C4-2B (cell line): ENCODE data around the gene SPTBN5.

Experiments used
- H3K27ac ChIP-seq: fragments of 450-650 bp; 2 replicates; pipeline ENCODE4 v1.5.1; 2017
- ZFX ChIP-seq: fragments of 450-650 bp; IDR thresholded peaks from 2 replicates; pipeline ENCODE4 v1.6.1; 2017
- TF ChIP-seq, protein P1 (sequence below): fragments of 450-650 bp; conservative IDR thresholded peaks from 2 replicates; pipeline ENCODE4 v1.5.1; 2017; ENCODE audit warnings: mild to moderate bottlenecking

The SPTBN5 gene

GRCh38 chr15:41849204-41849603 lies 44.6 kb downstream of the SPTBN5 start:
- TF ChIP-seq ZFX, result no peak
- TF ChIP-seq, protein P1, sequence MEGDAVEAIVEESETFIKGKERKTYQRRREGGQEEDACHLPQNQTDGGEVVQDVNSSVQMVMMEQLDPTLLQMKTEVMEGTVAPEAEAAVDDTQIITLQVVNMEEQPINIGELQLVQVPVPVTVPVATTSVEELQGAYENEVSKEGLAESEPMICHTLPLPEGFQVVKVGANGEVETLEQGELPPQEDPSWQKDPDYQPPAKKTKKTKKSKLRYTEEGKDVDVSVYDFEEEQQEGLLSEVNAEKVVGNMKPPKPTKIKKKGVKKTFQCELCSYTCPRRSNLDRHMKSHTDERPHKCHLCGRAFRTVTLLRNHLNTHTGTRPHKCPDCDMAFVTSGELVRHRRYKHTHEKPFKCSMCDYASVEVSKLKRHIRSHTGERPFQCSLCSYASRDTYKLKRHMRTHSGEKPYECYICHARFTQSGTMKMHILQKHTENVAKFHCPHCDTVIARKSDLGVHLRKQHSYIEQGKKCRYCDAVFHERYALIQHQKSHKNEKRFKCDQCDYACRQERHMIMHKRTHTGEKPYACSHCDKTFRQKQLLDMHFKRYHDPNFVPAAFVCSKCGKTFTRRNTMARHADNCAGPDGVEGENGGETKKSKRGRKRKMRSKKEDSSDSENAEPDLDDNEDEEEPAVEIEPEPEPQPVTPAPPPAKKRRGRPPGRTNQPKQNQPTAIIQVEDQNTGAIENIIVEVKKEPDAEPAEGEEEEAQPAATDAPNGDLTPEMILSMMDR, result no peak
- no peak overlapping the region for H3K27ac ChIP-seq

DNA sequence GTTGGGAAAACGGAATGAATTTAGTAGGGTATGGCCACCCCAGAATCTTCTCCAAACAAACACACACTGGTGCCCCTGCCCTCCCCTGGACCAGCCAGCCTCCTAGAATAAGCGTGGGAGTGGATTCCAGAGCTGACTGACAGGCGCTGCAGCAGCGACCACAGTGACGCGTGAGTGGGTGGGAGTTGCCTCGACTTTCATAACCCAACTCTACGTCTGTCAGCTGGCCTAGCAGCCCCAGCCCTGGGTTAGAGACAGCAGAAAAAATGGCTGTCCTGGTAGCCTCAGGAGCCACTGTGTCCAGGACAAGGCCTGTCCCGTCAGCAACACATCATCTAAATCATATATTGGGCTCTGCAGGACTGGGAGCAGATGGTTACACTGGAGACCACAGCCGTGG lies 45.2 kb downstream of the SPTBN5 start:
- H3K27ac ChIP-seq, result no peak overlapping the region
- TF ChIP-seq, protein P1, result no peak
- TF ChIP-seq ZFX, result no peak

DNA sequence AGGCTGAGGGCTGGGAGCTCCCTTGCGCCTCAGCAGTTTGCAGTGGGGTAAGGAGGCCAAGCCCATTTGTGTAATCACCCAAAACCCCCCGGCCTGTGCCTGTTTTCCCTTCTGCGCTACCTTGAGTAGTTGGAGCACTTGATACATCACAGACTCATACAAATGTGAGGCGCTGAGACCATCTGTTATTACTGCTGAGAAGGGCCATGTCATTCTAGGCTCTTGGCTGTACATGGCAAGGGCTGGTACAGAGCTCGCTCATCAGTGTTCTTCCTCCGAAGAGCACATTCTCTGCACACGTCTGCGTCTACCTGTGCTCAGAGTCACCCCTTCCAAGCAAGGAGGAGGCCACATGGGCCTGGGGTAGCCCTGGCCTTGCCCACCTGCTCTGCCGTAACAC lies 45.9 kb downstream of the SPTBN5 start:
- no peak overlapping the region for H3K27ac ChIP-seq
- TF ChIP-seq, protein P1, result no peak
- TF ChIP-seq ZFX, result no peak

GRCh38 chr15:41847206-41847605 lies 46.6 kb downstream of the SPTBN5 start:
- no peak overlapping the region for H3K27ac ChIP-seq
- TF ChIP-seq, protein P1, result no peak
- TF ChIP-seq ZFX, result no peak

DNA sequence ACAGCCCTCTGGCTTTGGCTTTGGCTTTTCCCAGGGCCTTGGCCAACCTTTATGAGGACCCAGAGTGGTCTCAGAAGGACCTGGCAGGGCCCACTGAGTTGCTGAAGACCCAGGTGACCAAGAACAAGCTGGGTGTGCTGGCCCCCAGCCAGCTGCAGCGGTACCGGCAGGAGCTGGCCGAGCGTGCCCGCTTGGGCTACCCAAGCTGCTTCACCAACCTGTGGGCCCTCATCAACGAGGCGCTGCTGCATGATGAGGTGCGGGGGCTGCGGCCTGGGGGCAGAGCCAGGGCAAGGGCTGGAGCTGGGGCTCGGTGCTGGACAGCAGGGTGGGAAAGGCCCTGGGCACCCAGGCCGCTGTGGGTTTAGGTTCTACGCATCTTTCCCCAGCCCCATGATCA lies 49.0 kb downstream of the SPTBN5 start:
- TF ChIP-seq, protein P1, result no peak
- TF ChIP-seq ZFX, result no peak
- H3K27ac ChIP-seq, result no peak overlapping the region

DNA sequence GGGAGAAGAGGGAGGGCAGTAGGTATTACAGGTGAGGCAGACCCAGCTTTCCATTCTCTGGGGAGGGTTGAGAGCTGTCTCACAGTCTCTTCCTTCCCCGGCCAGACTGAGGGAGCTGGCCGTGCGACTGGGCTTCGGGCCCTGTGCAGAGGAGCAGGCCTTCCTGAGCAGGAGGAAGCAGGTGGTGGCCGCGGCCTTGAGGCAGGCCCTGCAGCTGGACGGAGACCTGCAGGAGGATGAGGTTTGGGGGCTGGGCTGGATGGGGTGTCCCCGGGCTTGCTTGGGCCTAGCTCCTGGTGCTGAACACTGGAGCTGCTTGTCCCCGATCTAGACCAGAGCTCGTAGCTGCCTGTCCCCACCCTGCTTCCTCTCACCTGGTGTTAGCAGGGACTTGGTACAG lies 50.3 kb downstream of the SPTBN5 start:
- H3K27ac ChIP-seq, result no peak overlapping the region
- TF ChIP-seq ZFX, result no peak
- TF ChIP-seq, protein P1, result no peak

- no peak overlapping the region for H3K27ac ChIP-seq
- no peak for TF ChIP-seq ZFX
- TF ChIP-seq, protein P1, result no peak
These were observed 51.6 kb downstream of the SPTBN5 start for GRCh38 chr15:41842229-41842628.
